Measurements from ENCODE around the gene SMIM24.
"Not testable (repeated sequence)": the region's sequence is repeated elsewhere in the genome, so short reads cannot be mapped to it uniquely, and the experiment has no call there.

The SMIM24 gene

GRCh38 chr19:3480383-3481091 lies at the start of gene SMIM24:
Gene SMIM24 (minus strand): TSS chr19:3480525. CDS start chr19:3480463, 62 bp downstream.
- no peak for DNase-seq
- in situ Hi-C loops (cut with HindIII; ENCODE audit: low pct_ligation_motif_present, low sequenced_read_pairs): no loop called here
- H3K36me3 ChIP-seq (replicated peaks): no peaks in the 10 kb centered on the region
- TF ChIP-seq CTCF (IDR thresholded peaks at IDR 0.05; ENCODE audit: low read depth, low read length, missing control alignments): no peak
- no peak within 1 kb of the TSS for H3K4me3 ChIP-seq (ENCODE audit: low read depth, low read length)
- no peak within 1 kb of the TSS for H3K27ac ChIP-seq
- peaks cover 4% of the 10 kb centered on the region for H3K27me3 ChIP-seq (replicated peaks)

GRCh38 chr19:3529299-3529698 lies 49.0 kb upstream of the SMIM24 start:
- H3K4me3 ChIP-seq (ENCODE audit: low read depth, low read length); in situ Hi-C loops (cut with HindIII; ENCODE audit: low pct_ligation_motif_present, low sequenced_read_pairs): not testable (repeated sequence)
- H3K36me3 ChIP-seq (replicated peaks): peaks cover 56% of the 10 kb centered on the region

GRCh38 chr19:3528539-3529211 lies 48.4 kb upstream of the SMIM24 start:
- H3K36me3 ChIP-seq (replicated peaks): peaks cover 56% of the 10 kb centered on the region
- no peak overlapping the region for H3K4me3 ChIP-seq (ENCODE audit: low read depth, low read length)
- no peak overlapping the region for H3K27ac ChIP-seq
- no peak for DNase-seq
- in situ Hi-C loops (cut with HindIII; ENCODE audit: low pct_ligation_motif_present, low sequenced_read_pairs): no loop called here
- TF ChIP-seq CTCF (IDR thresholded peaks at IDR 0.05; ENCODE audit: low read depth, low read length, missing control alignments): no peak
- no peaks in the 10 kb centered on the region for H3K27me3 ChIP-seq (replicated peaks)

More at GRCh38 chr19:3529299-3529698, 49.0 kb upstream of the SMIM24 start:
- DNase-seq; H3K27ac ChIP-seq; H3K27me3 ChIP-seq (replicated peaks): not testable (repeated sequence)

- no peaks in the 10 kb centered on the region for H3K27me3 ChIP-seq (replicated peaks)
- no peak overlapping the region for H3K27ac ChIP-seq
- no peak for TF ChIP-seq CTCF (IDR thresholded peaks at IDR 0.05; ENCODE audit: low read depth, low read length, missing control alignments)
- peaks cover 56% of the 10 kb centered on the region for H3K36me3 ChIP-seq (replicated peaks)
- DNase-seq: no peak
- in situ Hi-C loops (cut with HindIII; ENCODE audit: low pct_ligation_motif_present, low sequenced_read_pairs): no loop called here
- H3K4me3 ChIP-seq (ENCODE audit: low read depth, low read length): no peak overlapping the region
These were observed 47.8 kb upstream of the SMIM24 start for GRCh38 chr19:3528080-3528479.

- Histone ChIP-seq H3K27me3 (replicated peaks) (no peaks in the 10 kb centered on the region), H3K27ac (no peak overlapping the region), H3K36me3 (replicated peaks) (peaks cover 51% of the 10 kb centered on the region), H3K4me3 (ENCODE audit: low read depth, low read length) (no peak overlapping the region)
- in situ Hi-C loops (cut with HindIII; ENCODE audit: low pct_ligation_motif_present, low sequenced_read_pairs): no loop called here
- no peak for DNase-seq
- no peak for TF ChIP-seq CTCF (IDR thresholded peaks at IDR 0.05; ENCODE audit: low read depth, low read length, missing control alignments)
These were observed 47.0 kb upstream of the SMIM24 start for GRCh38 chr19:3527238-3527910.

Measured in brain microvascular endothelial cell (primary cell).